ENCODE data around the gene CWC25.
"Not testable (repeated sequence)": the region's sequence is repeated elsewhere in the genome, so short reads cannot be mapped to it uniquely, and the experiment has no call there.

Gene CWC25

GRCh38 chr17:38852771-38853291, 27.7 kb upstream of the CWC25 start:
- no peak for DNase-seq (ENCODE audit: low read depth)

GRCh38 chr17:38851434-38851833, 26.3 kb upstream of the CWC25 start:
- DNase-seq (ENCODE audit: low read depth), result no peak

GRCh38 chr17:38850374-38850773, 25.3 kb upstream of the CWC25 start:
- DNase-seq (ENCODE audit: low read depth), result no peak

DNA sequence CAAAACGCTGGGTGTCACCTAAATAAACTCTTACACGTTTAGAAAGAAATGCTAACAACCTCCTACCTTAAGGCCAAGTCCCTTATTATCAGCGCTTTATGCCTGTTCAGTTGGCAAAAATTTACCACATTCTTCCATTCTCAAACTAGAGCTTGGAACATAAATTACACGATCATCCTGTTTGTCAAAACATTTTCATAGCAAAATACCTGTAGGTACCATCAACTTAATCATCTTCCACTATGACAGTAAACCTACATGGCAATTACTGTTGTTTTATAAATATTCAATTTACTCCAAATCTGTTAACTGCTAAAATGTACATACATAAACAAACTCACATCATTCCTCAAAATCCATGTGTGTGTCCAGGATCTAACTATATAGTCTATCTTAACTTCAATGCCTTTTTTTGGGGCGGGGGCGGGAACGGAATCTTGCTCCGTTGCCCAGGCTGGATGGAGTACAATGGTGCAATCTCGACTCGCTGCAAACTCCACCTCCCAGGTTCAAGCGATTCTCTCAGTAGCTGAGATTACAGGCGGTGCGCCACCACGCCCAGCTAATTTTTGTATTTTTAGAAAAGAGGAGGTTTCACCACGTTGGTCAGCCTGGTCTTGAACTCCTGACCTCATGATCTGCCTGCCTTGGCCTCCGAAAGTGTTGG, 24.0 kb upstream of the CWC25 start:
- DNase-seq (ENCODE audit: low read depth), result no peak

DNA sequence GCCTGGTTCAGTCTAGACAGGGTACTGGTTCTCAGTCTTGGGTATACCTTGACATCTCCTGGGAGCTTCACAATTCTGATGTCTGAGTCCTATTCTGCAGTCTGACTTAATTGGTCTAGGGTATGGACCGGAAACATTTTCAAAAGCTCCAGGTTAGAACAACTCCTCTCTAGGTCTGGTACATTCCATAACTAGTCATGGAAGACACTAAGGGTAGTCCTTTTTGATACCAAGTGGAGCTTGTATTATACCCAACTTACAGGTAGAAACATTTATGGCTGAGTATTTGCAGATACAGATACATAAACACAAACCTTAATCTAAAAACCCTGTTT, 23.4 kb upstream of the CWC25 start:
- DNase-seq (ENCODE audit: low read depth), result no peak

- DNase-seq (ENCODE audit: low read depth), result no peak
These were observed 19.2 kb upstream of the CWC25 start for GRCh38 chr17:38844261-38844757.

DNA sequence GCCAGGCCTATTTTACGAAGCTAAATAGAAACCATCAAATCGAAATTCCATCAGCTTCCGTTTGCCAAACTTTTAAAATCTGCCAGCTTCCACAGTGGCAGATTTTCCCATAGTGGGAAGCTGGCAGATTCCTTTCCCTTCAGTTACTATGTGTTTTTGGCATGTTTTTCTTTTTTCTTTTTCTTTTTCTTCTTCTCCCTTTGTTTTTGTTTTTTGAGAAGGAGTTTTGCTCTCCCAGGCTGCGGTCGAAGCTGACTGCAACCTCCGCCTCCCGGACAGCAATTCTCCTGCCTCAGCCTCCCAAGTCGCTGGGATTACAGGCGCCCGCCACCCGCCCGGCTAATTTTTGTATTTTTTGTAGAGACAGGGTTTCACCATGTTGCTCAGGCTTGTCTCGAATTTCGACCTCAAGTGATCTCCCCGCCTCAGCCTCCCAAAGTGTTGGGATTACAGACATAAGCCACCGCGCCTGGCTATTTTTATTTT, 684 bp upstream of the CWC25 start:
- no peak for DNase-seq (ENCODE audit: low read depth)

DNA sequence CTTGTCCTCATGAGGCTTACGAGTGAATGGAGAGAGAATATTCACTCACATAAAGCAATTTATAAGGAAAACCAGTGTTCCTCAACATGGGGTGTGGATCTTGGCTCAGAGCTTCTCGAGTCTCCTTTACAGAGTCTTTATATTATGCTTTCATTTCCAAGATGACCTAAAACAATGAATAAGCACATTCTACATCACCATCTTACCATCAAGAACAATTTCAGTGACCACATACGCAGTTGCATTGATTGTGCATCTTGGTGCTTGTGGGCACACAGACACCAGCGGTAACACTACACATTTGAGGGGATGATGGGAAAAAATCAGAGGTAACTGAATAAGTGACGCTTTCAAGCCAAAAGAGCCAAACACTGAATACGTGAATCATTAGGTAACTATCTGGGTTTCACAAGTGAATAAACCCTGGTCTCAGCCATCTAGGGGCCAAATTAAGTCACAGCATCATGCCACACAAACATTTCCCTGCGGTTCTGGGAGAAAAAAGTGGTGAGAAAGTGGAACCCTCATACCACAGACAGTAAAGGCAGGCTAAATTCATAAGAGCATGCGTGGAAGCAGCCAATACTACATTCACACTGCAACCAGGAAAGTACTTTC, 9.4 kb downstream of the CWC25 start:
- peak; percentile 76 for DNase-seq (ENCODE audit: low read depth)

GRCh38 chr17:38809828-38810227, 15.3 kb downstream of the CWC25 start:
- no peak for DNase-seq (ENCODE audit: low read depth)

DNA sequence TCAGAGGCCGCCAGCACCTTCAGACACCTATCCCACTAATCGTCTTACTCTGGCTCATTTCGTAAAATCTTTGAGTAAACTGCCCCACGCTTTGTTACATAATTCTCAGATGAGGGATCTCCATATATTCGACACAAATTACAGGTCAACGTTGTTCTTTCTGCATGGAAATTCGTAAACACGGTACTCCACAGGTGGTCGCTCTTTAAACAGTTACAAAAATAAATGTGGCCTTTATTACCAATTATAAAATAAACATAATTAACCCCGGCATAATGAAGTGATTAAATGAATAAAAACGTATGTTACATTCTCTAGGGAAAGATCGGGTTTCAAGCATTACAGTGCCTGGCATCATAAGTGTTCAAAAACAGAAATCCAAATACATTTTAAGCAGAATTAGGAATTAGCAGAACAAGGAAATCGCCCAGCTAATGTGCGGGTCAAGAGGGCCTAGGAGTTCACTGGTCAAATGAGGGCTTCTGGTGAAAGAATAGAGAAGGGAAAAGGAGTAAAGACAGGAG, 24.8 kb downstream of the CWC25 start:
- no peak for DNase-seq (ENCODE audit: low read depth)

GRCh38 chr17:38799501-38800236, 25.5 kb downstream of the CWC25 start, which contains the start of gene PIP4K2B:
PIP4K2B (minus strand) TSS chr17:38799556; CDS start chr17:38799424, 132 bp downstream.
- peak; percentile 98 for DNase-seq (ENCODE audit: low read depth)

GRCh38 chr17:38798614-38799500, 26.3 kb downstream of the CWC25 start:
- DNase-seq (ENCODE audit: low read depth), result peak; percentile 24

DNA sequence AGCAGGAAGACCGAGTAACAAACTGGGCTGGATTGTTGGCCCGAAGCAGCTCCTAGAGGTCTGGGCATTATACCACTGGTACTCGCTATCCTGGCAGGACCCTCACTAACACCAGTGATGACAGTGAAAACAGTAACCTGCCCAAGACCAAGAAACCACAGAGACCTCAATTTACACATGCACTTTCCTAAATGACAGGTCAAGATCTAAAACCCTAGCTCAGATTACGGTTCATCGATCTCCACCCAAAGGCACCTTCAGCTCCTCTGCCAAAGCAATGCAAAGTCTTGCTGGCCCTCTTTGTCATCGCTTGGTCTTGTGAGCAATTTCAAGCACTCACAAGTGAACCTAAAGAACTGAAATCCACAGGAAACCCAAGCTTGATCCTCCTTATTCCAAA, 27.3 kb downstream of the CWC25 start:
- DNase-seq (ENCODE audit: low read depth), result peak; percentile 3

DNA sequence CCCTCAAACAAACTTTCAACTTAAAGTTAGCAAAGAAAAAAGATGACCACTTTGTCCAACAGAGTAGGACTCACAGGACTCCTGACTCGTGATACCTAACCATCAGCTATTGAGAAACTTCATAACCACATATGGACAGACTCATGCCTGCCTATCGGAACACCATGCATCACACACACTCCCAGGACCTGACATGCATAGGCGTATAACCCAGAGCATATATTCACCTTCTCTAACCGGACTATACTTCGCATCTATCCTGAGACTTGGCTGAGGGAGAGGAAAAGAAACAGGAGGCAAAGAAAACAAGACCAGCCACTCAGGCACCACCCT, 28.0 kb downstream of the CWC25 start:
- DNase-seq (ENCODE audit: low read depth), result peak; percentile 76

GRCh38 chr17:38796451-38797157, 28.5 kb downstream of the CWC25 start:
- DNase-seq (ENCODE audit: low read depth), result no peak

DNA sequence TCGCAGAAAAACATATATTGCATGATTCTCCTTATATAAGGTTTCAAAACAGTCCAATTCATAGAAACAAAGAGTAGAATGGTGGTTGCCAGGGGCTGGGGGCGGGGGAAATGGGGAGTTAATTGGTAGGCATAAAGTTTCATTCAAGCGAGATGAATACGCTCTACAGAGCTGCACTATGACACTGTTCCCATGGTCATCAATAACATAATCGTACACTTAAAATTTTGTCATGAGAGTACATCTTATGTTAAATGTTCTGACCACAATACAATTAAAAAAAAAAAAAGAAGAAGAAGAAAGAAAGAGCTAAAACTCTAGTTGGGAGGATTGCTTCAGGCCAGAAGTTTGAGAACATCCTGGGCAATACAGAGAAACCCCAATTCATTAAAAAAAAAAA, 30.9 kb downstream of the CWC25 start:
- no peak for DNase-seq (ENCODE audit: low read depth)

GRCh38 chr17:38791162-38791561, 34.0 kb downstream of the CWC25 start:
- no peak for DNase-seq (ENCODE audit: low read depth)

GRCh38 chr17:38790148-38790707, 34.9 kb downstream of the CWC25 start:
- DNase-seq (ENCODE audit: low read depth), result not testable (repeated sequence)

GRCh38 chr17:38789185-38789584, 35.9 kb downstream of the CWC25 start:
- DNase-seq (ENCODE audit: low read depth), result peak; percentile 28

DNA sequence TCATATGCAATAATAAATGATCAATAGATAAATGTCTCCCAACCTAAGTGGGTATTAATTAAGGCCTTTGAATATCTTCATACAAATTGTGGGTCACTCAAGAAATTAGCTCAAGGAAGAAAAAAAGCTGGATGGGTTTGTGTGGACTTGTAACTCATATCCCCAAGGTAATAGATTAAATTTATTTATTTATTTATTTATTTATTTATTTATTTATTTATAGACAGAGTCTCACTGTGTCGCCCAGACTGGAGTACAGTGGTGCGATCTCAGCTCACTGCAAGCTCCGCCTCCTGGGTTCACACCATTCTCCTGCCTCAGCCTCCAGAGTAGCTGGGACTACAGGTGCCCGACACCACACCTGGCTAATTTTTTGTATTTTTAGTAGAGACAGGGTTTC, 37.1 kb downstream of the CWC25 start:
- not testable (repeated sequence) for DNase-seq (ENCODE audit: low read depth)

DNA sequence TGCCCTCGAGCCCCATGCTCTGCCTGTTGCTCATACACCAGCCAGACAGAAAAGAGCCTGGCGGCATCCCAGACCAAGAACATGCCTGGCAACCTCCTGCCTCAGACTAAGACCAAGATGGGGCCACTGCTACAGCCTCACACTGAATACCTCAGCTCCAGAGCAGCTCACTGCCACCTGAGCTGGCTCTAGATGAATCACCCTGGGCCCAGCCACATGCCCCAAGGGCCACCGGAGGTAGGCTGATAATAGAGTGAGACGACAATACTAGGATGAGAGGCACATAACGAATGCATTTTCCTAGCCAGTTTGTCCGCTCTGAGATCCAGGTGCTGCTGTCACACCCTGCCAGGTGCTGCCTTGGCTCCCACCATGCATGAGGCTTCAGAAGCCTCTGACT, 38.7 kb downstream of the CWC25 start:
- DNase-seq (ENCODE audit: low read depth), result no peak
